WTC11 (cell line): ENCODE results near the gene TLK1. TPM values are rescaled to one million over a fixed set of nuclear protein-coding genes. Genes with fewer than 3 reads are reported as not detected.

Experiments
- ATAC-seq: fragments of 200-7000 bp; cut with Tn5 transposase; 2 replicates; pipeline ENCODE4 v1.10.0; 2021; ENCODE audit warnings: mild to moderate bottlenecking, moderate library complexity
- CTCF ChIA-PET: fragments of 300-600 bp; sonication (Branson Sonifier 250); formaldehyde crosslinking; loops from one replicate; lab custom pipeline; 2021; ENCODE audit warnings: antibody characterized with exemption; lab: Charles Lee
- POLR2A ChIA-PET: fragments of 350-600 bp; sonication (Branson Sonifier 250); formaldehyde crosslinking; loops from one replicate; lab custom pipeline; 2021; ENCODE audit warnings: antibody characterized with exemption; lab: Charles Lee
- DNase-seq: peaks from one replicate; pipeline ENCODE4 v3.0.0; 2021; ENCODE audit warnings: low spot score
- H3K27ac Mint-ChIP-seq: 2 replicates; pipeline ENCODE4 v1.8.0; 2021; ENCODE audit warnings: mixed read lengths
- H3K27me3 Mint-ChIP-seq: 2 replicates; pipeline ENCODE4 v1.8.0; 2021; ENCODE audit warnings: low read depth, mild to moderate bottlenecking, moderate library complexity, mixed read lengths
- H3K36me3 Mint-ChIP-seq: 2 replicates; pipeline ENCODE4 v1.8.0; 2021; ENCODE audit warnings: mixed read lengths
- H3K4me1 Mint-ChIP-seq: 2 replicates; pipeline ENCODE4 v1.8.0; 2022; ENCODE audit warnings: mixed read lengths
- H3K4me3 Mint-ChIP-seq: 2 replicates; pipeline ENCODE4 v1.8.0; 2021; ENCODE audit warnings: mild to moderate bottlenecking, moderate library complexity, mixed read lengths
- H3K9me3 Mint-ChIP-seq: 2 replicates; pipeline ENCODE4 v1.8.0; 2021; ENCODE audit warnings: mixed read lengths
- ARID4B ChIP-seq: sonication (generic); formaldehyde crosslinking; IDR thresholded peaks from 2 replicates; pipeline ENCODE4 v1.8.0; 2023; ENCODE audit warnings: missing genetic modification reagents, mild to moderate bottlenecking, borderline replicate concordance
- ATF1 ChIP-seq: sonication (generic); formaldehyde crosslinking; IDR thresholded peaks from 2 replicates; pipeline ENCODE4 v1.8.1; 2023; ENCODE audit warnings: mild to moderate bottlenecking, moderate library complexity, missing genetic modification reagents
- CREM ChIP-seq: sonication (generic); formaldehyde crosslinking; IDR thresholded peaks from 2 replicates; pipeline ENCODE4 v1.8.1; 2022; ENCODE audit warnings: mild to moderate bottlenecking, missing genetic modification reagents, moderate library complexity
- E2F1 ChIP-seq: sonication (generic); formaldehyde crosslinking; IDR thresholded peaks from 2 replicates; pipeline ENCODE4 v1.8.0; 2022; ENCODE audit warnings: mild to moderate bottlenecking, missing genetic modification reagents
- EMX1 ChIP-seq: fragments of 250-450 bp; sonication (Bioruptor Pico); IDR thresholded peaks from 2 replicates; pipeline ENCODE4 v1.8.0; 2021; ENCODE audit warnings: mild to moderate bottlenecking
- GABPB1 ChIP-seq: sonication (generic); formaldehyde crosslinking; IDR thresholded peaks from 2 replicates; pipeline ENCODE4 v1.8.1; 2023; ENCODE audit warnings: mild to moderate bottlenecking, missing genetic modification reagents
- HMGA2 ChIP-seq: fragments of 250-450 bp; sonication (Bioruptor Pico); IDR thresholded peaks from 2 replicates; pipeline ENCODE4 v1.4.0; 2021; ENCODE audit warnings: mild to moderate bottlenecking, moderate library complexity
- HMGXB4 ChIP-seq: sonication (generic); formaldehyde crosslinking; IDR thresholded peaks from 2 replicates; pipeline ENCODE4 v1.8.1; 2023; ENCODE audit warnings: mild to moderate bottlenecking, moderate library complexity, missing genetic modification reagents
- MLX ChIP-seq: sonication (generic); formaldehyde crosslinking; IDR thresholded peaks from 2 replicates; pipeline ENCODE4 v1.8.1; 2023; ENCODE audit warnings: mild to moderate bottlenecking, missing genetic modification reagents, moderate library complexity
- MYBL2 ChIP-seq: sonication (generic); formaldehyde crosslinking; IDR thresholded peaks from 2 replicates; pipeline ENCODE4 v1.8.1; 2023; ENCODE audit warnings: mild to moderate bottlenecking, moderate library complexity, missing genetic modification reagents
- NFYB ChIP-seq: sonication (generic); formaldehyde crosslinking; conservative IDR thresholded peaks from 2 replicates; pipeline ENCODE4 v1.8.0; 2022; ENCODE audit warnings: low read depth, missing genetic modification reagents
- NR2C2 ChIP-seq: sonication (generic); formaldehyde crosslinking; IDR thresholded peaks from 2 replicates; pipeline ENCODE4 v1.8.0; 2022; ENCODE audit warnings: mild to moderate bottlenecking, missing genetic modification reagents
- PRRX2 ChIP-seq: fragments of 250-450 bp; sonication (Bioruptor Pico); IDR thresholded peaks from 2 replicates; pipeline ENCODE4 v1.8.0; 2021; ENCODE audit warnings: mild to moderate bottlenecking
- RELA ChIP-seq: sonication (generic); formaldehyde crosslinking; IDR thresholded peaks from 2 replicates; pipeline ENCODE4 v1.8.1; 2022; ENCODE audit warnings: missing genetic modification reagents, mild to moderate bottlenecking, borderline replicate concordance
- RORB ChIP-seq: fragments of 250-450 bp; sonication (Bioruptor Pico); IDR thresholded peaks from 2 replicates; pipeline ENCODE4 v1.9.0; 2021; ENCODE audit warnings: mild to moderate bottlenecking
- ZNF121 ChIP-seq: sonication (generic); formaldehyde crosslinking; IDR thresholded peaks from 2 replicates; pipeline ENCODE4 v1.8.0; 2023; ENCODE audit warnings: missing genetic modification reagents
- ZNF263 ChIP-seq: sonication (generic); formaldehyde crosslinking; IDR thresholded peaks from 2 replicates; pipeline ENCODE4 v1.8.1; 2022; ENCODE audit warnings: low read depth, mild to moderate bottlenecking, moderate library complexity, missing genetic modification reagents
- ZNF281 ChIP-seq: sonication (generic); formaldehyde crosslinking; IDR thresholded peaks from 2 replicates; pipeline ENCODE4 v1.8.0; 2023; ENCODE audit warnings: mild to moderate bottlenecking, missing genetic modification reagents
- total RNA-seq: library from RNA; stranded (reverse); gene quantifications from 3 replicates; pipeline ENCODE4 v1.2.3, GENCODE V29; 2021

Gene TLK1
- total RNA-seq, 1 experiment from 2014 or later, result 91.1 TPM

- TF ChIP-seq HMGXB4, result peak; percentile 75; the same call in 1 of the 2 replicates
Observed at GRCh38 chr2:171159372-171160118, 1.1 kb downstream of the TLK1 start (continued).

- POLR2A ChIA-PET, result no interaction called here
- Mint-ChIP-seq H3K27me3 (no peaks in the 10 kb centered on the region), H3K36me3 (no peaks in the 10 kb centered on the region), H3K27ac (peak overlapping the region; percentile 97), H3K9me3 (no peaks in the 10 kb centered on the region), H3K4me3 (peak overlapping the region; percentile 98), H3K4me1 (peaks cover 65% of the 10 kb centered on the region)
- DNase-seq (no peak), ATAC-seq (no peak)
- CTCF ChIA-PET, result interaction anchor here (1.2 kb wide), 1 partner anchor 11 kb away, joined by 3 read pairs; no protein-coding TSS in a partner anchor
- TF ChIP-seq RORB (CRISPR knock-in tag) (no peak), ARID4B (CRISPR knock-in tag) (no peak), MLX (no peak), ZNF121 (no peak), NFYB (no peak), PRRX2 (CRISPR knock-in tag) (no peak), ZNF263 (no peak)
Observed at GRCh38 chr2:171158790-171159371, 1.8 kb downstream of the TLK1 start.

- Mint-ChIP-seq H3K27me3 (no peaks in the 10 kb centered on the region), H3K4me1 (peaks cover 61% of the 10 kb centered on the region), H3K27ac (peak overlapping the region; percentile 31), H3K4me3 (peak overlapping the region; percentile 98), H3K36me3 (no peaks in the 10 kb centered on the region), H3K9me3 (no peaks in the 10 kb centered on the region)
- TF ChIP-seq GABPB1 (CRISPR knock-in tag) (no peak), NR2C2 (CRISPR knock-in tag) (no peak), E2F1 (no peak), ATF1 (CRISPR knock-in tag) (no peak), HMGA2 (CRISPR knock-in tag) (no peak), EMX1 (no peak), RELA (CRISPR knock-in tag) (no peak), CREM (CRISPR knock-in tag) (no peak), MYBL2 (no peak), ZNF281 (CRISPR knock-in tag) (no peak)
- ATAC-seq (no peak), DNase-seq (no peak)
- ChIA-PET POLR2A (no interaction called here), CTCF (interaction anchor here (1.0 to 1.2 kb wide), 2 partner anchors 11 to 258 kb away, joined by 3 read pairs; no protein-coding TSS in a partner anchor)
Observed at GRCh38 chr2:171158036-171158789, 2.5 kb downstream of the TLK1 start.
